ENCODE results near the gene CCDC146.
A peak's percentile ranks its signal among the peaks of the same experiment; 100 is the strongest.
"Not testable (repeated sequence)": the region's sequence is repeated elsewhere in the genome, so short reads cannot be mapped to it uniquely, and the experiment has no call there.

CCDC146 gene

GRCh38 chr7:77105904-77106303, 16.5 kb upstream of the CCDC146 start:
- not testable (repeated sequence) for H3K36me3 ChIP-seq (ENCODE audit: control insufficient read depth, insufficient read depth, low read length); H3K9me3 ChIP-seq (ENCODE audit: control insufficient read depth, low read length); H3K4me3 ChIP-seq (ENCODE audit: low read depth, low read length); H3K4me1 ChIP-seq; H3K4me2 ChIP-seq (ENCODE audit: low read length); H3K9ac ChIP-seq; H3K27me3 ChIP-seq (ENCODE audit: control insufficient read depth, insufficient read depth, low read length); H3K27ac ChIP-seq; H3K79me2 ChIP-seq; H2AFZ ChIP-seq

- not testable (repeated sequence) for H3K27ac ChIP-seq; H2AFZ ChIP-seq; H3K79me2 ChIP-seq; H3K4me1 ChIP-seq; H3K9me3 ChIP-seq (ENCODE audit: control insufficient read depth, low read length); H3K4me2 ChIP-seq (ENCODE audit: low read length); H3K9ac ChIP-seq; H3K27me3 ChIP-seq (ENCODE audit: control insufficient read depth, insufficient read depth, low read length); H3K36me3 ChIP-seq (ENCODE audit: control insufficient read depth, insufficient read depth, low read length); H3K4me3 ChIP-seq (ENCODE audit: low read depth, low read length)
Measured at GRCh38 chr7:77107659-77108058, 14.8 kb upstream of the CCDC146 start.

DNA sequence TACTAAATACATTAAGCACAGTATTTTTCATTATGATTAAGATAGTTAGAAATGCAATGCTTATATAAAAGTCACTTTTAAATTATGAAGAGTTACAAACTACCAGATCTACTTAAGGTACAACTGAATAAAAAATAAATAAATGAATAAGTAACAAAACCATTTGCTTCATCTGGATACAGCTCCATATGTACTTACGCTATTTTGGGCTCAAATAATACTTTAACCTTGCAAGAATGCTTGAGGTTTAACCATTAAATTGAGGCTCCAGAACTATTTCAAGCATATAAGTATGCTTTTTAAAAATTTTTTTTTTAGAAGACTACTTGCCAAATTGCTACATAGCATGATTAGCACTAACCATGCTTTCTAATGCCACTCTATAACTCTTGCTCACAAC, 14.1 kb upstream of the CCDC146 start:
- not testable (repeated sequence) for H3K9ac ChIP-seq; H3K9me3 ChIP-seq (ENCODE audit: control insufficient read depth, low read length); H3K36me3 ChIP-seq (ENCODE audit: control insufficient read depth, insufficient read depth, low read length); H3K27ac ChIP-seq; H2AFZ ChIP-seq; H3K4me2 ChIP-seq (ENCODE audit: low read length); H3K27me3 ChIP-seq (ENCODE audit: control insufficient read depth, insufficient read depth, low read length); H3K4me1 ChIP-seq; H3K79me2 ChIP-seq; H3K4me3 ChIP-seq (ENCODE audit: low read depth, low read length)

DNA sequence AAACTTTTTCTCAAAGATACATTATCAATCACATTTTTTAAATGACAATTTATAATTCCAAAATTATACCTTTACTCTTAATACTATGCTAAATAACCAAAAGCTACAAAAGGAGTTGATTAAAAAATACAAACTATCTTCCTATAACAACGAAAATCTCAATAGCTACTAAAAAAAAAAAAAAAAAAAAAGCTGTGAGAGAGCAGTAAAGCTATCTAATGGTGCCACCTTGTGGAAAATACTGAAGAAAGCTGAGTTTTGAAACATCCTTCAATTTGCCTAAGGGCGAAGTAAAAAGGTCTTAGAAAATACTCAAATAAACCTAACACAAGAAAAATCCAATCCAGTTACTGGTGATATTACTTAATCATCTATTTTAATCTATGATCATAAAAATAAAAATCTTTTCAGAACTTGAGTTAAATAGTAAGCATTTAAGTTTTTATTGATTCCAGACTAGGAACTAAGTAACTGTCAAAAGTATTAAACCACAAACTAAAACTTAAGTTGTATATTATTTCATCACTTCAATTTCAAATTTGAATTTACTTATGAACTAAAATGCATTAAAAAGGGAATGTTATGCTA, 9.6 kb upstream of the CCDC146 start:
- not testable (repeated sequence) for H3K9ac ChIP-seq; H3K4me3 ChIP-seq (ENCODE audit: low read depth, low read length); H3K4me1 ChIP-seq; H3K27me3 ChIP-seq (ENCODE audit: control insufficient read depth, insufficient read depth, low read length); H3K4me2 ChIP-seq (ENCODE audit: low read length); H3K27ac ChIP-seq; H3K36me3 ChIP-seq (ENCODE audit: control insufficient read depth, insufficient read depth, low read length); H3K9me3 ChIP-seq (ENCODE audit: control insufficient read depth, low read length); H2AFZ ChIP-seq; H3K79me2 ChIP-seq
- peak; percentile 26 for TF ChIP-seq CTCF (IDR thresholded peaks at IDR 0.05)

DNA sequence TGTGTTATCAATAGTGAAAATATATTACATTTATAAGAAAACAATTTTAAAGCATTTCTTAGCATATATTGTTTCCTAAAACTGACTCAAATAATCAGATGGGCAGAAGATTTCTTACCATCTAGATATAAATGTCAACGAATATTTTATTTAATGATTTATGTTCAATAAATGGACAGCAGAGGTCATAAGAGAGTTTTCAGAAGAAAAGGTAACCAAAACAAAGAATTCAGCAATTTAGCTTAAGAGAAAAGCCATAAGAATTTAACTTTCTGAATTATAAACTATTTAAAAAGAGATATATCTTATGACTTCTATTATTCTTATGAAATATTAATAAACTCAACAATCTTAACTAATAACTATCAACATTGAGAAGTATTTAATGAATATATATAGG, 3.1 kb downstream of the CCDC146 start:
- H3K79me2 ChIP-seq; H3K4me1 ChIP-seq; H3K36me3 ChIP-seq (ENCODE audit: control insufficient read depth, insufficient read depth, low read length); H3K27me3 ChIP-seq (ENCODE audit: control insufficient read depth, insufficient read depth, low read length); H3K9me3 ChIP-seq (ENCODE audit: control insufficient read depth, low read length); H3K4me3 ChIP-seq (ENCODE audit: low read depth, low read length); H3K4me2 ChIP-seq (ENCODE audit: low read length); H3K27ac ChIP-seq; H2AFZ ChIP-seq; H3K9ac ChIP-seq: not testable (repeated sequence)

- not testable (repeated sequence) for H3K36me3 ChIP-seq (ENCODE audit: control insufficient read depth, insufficient read depth, low read length); H3K27ac ChIP-seq; H3K27me3 ChIP-seq (ENCODE audit: control insufficient read depth, insufficient read depth, low read length); H3K79me2 ChIP-seq; H3K4me3 ChIP-seq (ENCODE audit: low read depth, low read length); H3K9ac ChIP-seq; H2AFZ ChIP-seq; H3K9me3 ChIP-seq (ENCODE audit: control insufficient read depth, low read length); H3K4me2 ChIP-seq (ENCODE audit: low read length); H3K4me1 ChIP-seq
Measured at GRCh38 chr7:77127009-77127408, 4.6 kb downstream of the CCDC146 start.

DNA sequence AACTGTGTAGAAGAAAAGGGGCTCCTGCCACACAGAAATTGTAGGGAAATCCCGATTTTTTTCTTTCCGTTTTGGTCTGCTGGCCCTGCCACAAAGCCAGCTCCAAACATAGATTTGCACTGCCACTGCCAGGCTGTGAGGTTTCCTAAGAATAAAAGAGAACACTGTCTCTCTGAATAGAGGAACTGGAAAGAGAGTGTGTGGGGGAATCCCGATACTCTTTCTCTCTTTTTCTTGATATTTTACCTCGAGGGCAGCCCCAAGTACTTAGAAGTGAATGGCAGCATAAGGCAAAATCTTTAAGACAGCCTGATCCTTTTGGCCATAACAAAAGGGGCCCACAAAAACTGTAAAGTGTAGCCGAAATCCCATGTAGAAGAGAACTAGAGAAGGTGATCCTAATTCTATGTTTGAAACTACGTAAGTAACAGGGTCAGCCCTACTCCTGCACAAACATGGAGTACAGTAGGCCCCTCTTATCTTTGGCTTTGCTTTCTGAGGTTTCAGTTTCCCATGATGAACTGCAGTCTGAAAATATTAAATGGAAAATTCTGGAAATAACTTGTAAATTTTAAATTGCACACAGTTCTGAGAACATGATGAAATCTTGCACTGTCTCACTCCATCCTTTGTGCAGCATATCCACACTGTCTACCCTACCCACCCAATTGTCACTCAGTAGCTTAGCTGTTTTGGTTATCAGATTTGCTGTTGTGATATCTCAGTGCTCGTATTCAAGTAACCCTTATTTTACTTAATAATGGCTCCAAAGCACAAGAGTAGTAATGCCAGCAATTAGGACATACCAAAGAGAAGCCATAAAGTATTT, 6.4 kb downstream of the CCDC146 start:
- H3K4me1 ChIP-seq; H3K4me2 ChIP-seq (ENCODE audit: low read length); H3K27me3 ChIP-seq (ENCODE audit: control insufficient read depth, insufficient read depth, low read length); H2AFZ ChIP-seq; H3K9ac ChIP-seq; H3K27ac ChIP-seq; H3K4me3 ChIP-seq (ENCODE audit: low read depth, low read length); H3K36me3 ChIP-seq (ENCODE audit: control insufficient read depth, insufficient read depth, low read length); H3K79me2 ChIP-seq; H3K9me3 ChIP-seq (ENCODE audit: control insufficient read depth, low read length): not testable (repeated sequence)

- not testable (repeated sequence) for H3K9me3 ChIP-seq (ENCODE audit: control insufficient read depth, low read length); H3K27ac ChIP-seq; H2AFZ ChIP-seq; H3K27me3 ChIP-seq (ENCODE audit: control insufficient read depth, insufficient read depth, low read length); H3K79me2 ChIP-seq; H3K9ac ChIP-seq; H3K36me3 ChIP-seq (ENCODE audit: control insufficient read depth, insufficient read depth, low read length); H3K4me3 ChIP-seq (ENCODE audit: low read depth, low read length); H3K4me1 ChIP-seq; H3K4me2 ChIP-seq (ENCODE audit: low read length)
Measured at GRCh38 chr7:77131781-77132180, 9.4 kb downstream of the CCDC146 start.

GRCh38 chr7:77138668-77139067, 16.3 kb downstream of the CCDC146 start:
- not testable (repeated sequence) for H3K36me3 ChIP-seq (ENCODE audit: control insufficient read depth, insufficient read depth, low read length); H3K27ac ChIP-seq; H2AFZ ChIP-seq; H3K9ac ChIP-seq; H3K27me3 ChIP-seq (ENCODE audit: control insufficient read depth, insufficient read depth, low read length); H3K79me2 ChIP-seq; H3K4me2 ChIP-seq (ENCODE audit: low read length); H3K9me3 ChIP-seq (ENCODE audit: control insufficient read depth, low read length); H3K4me1 ChIP-seq; H3K4me3 ChIP-seq (ENCODE audit: low read depth, low read length)

DNA sequence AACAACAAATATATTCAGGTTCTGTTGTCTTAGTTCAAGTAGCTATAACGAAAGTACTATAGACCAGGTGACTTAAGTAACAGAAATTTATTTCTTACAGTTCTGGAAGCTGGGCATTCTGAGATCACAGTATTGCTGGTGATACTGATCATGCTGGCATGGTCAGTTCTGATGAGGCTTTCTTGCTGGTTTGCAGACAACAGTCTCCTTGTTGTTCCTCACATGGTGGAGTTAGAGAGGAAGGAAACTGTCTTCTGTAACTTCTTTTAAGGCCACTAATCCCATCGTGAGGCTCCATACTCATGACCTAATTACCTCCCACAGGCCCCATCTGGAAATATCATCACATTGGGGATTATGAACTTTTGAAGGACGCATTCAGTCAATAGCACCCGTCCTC, 17.9 kb downstream of the CCDC146 start:
- not testable (repeated sequence) for H3K79me2 ChIP-seq; H3K4me2 ChIP-seq (ENCODE audit: low read length); H3K27me3 ChIP-seq (ENCODE audit: control insufficient read depth, insufficient read depth, low read length); H3K36me3 ChIP-seq (ENCODE audit: control insufficient read depth, insufficient read depth, low read length); H2AFZ ChIP-seq; H3K4me3 ChIP-seq (ENCODE audit: low read depth, low read length); H3K27ac ChIP-seq; H3K9me3 ChIP-seq (ENCODE audit: control insufficient read depth, low read length); H3K4me1 ChIP-seq; H3K9ac ChIP-seq
